HG03469 (cell line): Measurements from ENCODE around the gene LPAR6.

Experiments used
- ATAC-seq: cut with Tn5 transposase; IDR thresholded peaks from one replicate; pipeline ENCODE4 v1.9.1; 2021; ENCODE audit warnings: mild to moderate bottlenecking, moderate library complexity, moderate number of reproducible peaks; ENCODE audit not compliant: unreplicated experiment

Gene LPAR6

DNA sequence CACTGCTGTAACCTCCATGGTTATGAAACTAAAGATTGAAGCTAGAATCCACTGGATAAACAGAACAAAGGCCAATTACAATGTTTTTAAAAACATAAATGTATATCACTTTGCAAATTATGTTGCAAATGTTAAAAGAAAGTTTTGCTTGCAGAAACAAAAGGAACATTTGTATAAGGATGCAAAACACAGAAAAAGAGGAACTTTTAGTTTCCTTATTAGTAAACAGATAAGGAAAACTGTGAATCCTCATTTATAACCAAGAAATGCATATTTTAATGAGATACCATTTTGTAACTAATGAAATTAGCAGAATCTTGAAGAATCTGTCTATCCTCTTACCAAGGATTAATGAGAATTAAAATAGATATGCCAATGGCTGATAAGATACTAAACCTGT is 32.3 kb downstream of the LPAR6 start:
- no peak for ATAC-seq

DNA sequence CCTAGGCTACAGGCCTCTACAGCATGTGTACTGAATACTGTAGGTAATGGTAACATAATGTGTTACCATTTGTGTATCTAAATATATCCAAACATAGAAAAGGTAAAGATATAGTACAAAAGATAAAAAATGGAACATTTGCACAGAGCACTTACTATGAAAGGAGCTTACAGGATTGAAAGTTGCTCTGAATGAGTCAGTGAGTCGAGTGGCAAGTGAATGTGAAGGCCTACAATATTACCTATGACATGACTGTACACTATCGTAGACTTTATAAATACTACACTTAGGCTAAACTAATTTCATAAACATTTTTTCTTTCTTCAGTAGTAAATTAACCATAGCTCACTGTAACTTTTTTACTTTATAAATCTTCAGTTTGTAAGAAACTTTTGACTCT is 35.1 kb downstream of the LPAR6 start:
- no peak for ATAC-seq

DNA sequence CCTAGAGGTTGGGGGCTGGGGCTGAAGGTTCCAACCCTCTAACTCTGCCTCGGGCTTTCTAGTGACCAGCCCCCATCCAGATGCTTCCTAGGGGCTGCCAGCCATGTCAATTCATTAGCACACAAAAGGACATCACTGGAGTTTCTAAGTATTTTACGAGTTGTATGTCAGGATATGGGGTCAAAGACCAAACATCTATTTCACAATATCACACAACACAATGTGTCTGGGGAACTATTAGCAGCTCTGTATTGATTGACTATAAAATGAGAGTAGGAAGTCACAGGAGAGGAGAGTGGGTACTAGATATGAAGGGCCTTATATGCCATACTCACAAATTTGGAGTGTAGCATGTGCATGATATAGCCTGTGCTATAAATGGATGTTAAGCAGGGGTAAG is 42.1 kb downstream of the LPAR6 start:
- no peak for ATAC-seq

DNA sequence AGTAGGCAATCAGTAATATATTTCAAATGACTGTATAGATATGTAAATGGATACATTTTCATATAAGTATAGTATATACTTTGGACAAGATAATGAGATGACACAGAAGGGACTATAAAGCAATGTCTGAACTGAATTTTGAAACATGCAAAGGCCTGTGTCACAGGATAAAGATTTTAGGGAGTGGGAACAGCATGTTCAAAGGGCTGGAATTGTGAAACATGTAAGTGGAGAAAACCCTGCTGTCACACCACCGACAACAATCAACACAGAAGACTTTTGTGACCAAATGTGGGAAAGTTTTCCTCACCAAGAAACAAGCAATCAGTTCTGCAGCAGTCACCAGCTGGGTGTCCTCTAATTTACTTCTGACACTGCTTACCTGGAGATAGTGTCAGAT is 42.9 kb downstream of the LPAR6 start:
- no peak for ATAC-seq
